GM12873 (cell line): ENCODE results near the gene STRIP2.

Experiments
- TF ChIP-seq, protein P1 (sequence below): IDR thresholded peaks from 2 replicates; pipeline ENCODE4 v1.5.1; 2012; ENCODE audit warnings: low read depth, mild to moderate bottlenecking, moderate library complexity, low read length, control low read depth; ENCODE audit not compliant: insufficient read depth; ENCODE audit errors: missing control alignments

The STRIP2 gene

DNA sequence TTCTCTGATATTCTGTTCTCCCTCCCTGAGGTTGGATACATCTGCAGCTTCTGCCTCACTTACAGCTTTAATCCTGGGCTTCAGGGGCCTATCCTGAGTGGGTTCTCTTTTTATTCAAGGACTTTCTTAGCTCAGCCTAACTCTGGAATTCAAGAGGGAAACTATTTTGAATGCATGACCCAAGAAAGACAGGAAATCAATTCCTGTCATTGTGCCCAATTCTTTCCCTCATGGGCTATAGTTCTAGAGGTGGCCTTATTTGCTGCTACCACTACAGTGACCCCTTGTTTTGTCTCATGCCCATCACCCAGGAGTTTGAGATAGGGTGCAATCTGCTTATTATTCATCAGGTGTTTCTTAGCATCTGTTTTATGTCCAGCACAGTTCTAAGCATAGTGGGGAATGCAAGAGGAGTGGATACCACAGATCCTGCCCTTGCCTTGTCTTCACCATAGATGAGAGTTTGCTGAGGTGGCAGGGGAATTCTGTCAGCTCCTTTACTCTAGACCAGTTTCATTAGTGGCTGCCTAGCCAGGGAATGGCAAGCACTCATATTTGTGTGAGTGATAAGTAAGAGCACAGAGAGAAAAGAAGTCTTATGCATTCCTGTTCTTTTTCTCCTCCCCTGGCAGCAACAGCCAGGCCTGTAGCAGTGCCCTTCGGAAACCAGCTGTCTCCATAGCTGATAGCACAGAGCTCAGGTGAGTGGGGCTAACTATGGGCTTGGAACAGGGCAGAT is 19.4 kb downstream of the STRIP2 start:
- TF ChIP-seq, protein P1, sequence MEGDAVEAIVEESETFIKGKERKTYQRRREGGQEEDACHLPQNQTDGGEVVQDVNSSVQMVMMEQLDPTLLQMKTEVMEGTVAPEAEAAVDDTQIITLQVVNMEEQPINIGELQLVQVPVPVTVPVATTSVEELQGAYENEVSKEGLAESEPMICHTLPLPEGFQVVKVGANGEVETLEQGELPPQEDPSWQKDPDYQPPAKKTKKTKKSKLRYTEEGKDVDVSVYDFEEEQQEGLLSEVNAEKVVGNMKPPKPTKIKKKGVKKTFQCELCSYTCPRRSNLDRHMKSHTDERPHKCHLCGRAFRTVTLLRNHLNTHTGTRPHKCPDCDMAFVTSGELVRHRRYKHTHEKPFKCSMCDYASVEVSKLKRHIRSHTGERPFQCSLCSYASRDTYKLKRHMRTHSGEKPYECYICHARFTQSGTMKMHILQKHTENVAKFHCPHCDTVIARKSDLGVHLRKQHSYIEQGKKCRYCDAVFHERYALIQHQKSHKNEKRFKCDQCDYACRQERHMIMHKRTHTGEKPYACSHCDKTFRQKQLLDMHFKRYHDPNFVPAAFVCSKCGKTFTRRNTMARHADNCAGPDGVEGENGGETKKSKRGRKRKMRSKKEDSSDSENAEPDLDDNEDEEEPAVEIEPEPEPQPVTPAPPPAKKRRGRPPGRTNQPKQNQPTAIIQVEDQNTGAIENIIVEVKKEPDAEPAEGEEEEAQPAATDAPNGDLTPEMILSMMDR, result no peak

DNA sequence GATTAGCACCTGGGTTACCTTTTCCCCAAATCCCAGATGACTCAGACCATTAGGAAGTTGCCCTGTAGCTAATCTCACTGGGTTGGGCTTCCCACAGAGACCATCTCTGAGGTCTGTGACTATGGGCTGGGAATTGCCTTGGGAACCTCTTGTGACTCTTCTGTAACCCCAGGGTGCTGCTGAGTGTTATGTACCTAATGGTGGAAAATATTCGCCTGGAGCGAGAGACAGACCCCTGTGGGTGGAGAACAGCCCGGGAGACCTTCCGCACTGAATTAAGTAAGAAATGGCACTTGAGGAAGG is 20.0 kb downstream of the STRIP2 start:
- TF ChIP-seq, protein P1, result no peak

DNA sequence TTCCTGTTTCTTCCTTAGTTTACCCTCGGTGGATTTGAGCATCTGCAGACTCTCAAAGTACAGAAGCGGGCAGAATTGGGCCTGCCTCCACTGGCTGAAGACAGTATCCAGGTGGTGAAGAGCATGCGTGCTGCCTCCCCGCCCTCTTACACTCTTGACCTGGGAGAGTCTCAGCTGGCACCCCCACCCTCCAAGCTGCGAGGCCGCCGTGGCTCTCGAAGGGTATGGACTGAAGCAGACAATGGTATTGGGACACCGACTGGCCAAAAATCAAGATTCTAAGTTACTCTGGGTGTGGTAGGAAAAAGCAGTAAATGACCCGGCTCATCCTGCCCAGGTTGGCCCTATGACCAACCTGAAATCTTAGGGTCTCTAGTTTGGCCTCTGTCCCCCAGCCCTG is 22.2 kb downstream of the STRIP2 start:
- TF ChIP-seq, protein P1, result no peak

DNA sequence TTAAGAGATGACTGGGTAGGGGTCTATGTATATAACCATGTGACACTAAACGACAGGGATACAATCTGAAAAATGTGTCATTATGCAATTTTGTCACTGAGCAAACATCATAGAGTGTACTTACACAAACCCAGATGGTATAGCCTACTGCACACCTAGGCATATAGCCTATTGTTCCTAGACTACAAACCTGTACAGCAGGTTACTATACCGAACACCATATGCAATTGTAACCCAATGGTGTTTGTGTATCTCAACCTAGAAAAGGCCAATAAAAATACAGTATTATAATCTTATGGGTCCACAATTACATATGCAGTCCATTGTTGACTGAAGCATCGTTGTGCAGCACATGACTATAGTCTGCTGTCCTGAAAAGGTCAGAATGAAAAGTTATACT is 22.9 kb downstream of the STRIP2 start:
- TF ChIP-seq, protein P1, result no peak

DNA sequence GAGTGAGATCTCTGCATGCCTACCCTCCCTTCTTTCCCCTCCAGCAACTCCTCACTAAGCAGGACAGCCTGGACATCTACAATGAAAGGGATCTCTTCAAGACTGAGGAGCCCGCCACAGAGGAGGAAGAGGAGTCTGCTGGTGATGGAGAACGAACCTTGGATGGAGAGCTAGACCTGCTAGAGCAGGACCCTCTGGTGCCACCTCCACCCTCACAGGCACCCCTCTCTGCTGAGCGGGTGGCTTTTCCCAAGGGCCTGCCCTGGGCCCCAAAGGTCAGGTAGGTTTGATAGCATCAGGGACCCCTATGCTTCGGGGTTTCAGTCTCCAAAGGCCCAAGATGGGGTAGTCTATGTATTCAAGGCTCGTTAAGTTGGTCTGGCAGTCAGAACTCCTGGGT is 23.9 kb downstream of the STRIP2 start:
- TF ChIP-seq, protein P1, result no peak

DNA sequence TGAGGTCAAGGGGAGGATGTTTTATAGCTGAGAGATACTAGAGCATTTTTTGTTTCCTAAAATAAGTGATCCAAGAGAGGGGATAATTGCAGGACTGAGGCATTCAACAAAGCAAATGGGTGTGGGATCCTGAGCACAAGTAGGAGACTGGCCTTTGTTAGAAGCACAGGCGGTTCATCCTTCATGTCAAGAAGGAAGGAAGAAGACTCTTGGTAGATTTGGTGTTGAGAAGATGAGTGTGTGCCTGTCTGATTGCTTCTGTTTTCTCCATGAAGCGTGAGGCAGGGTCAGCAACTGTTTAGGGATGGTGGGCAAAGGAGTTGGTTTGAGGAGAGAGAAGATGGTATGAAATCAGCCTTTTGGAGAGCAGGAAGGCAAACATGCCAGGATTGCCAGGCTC is 27.6 kb downstream of the STRIP2 start:
- TF ChIP-seq, protein P1, result no peak

DNA sequence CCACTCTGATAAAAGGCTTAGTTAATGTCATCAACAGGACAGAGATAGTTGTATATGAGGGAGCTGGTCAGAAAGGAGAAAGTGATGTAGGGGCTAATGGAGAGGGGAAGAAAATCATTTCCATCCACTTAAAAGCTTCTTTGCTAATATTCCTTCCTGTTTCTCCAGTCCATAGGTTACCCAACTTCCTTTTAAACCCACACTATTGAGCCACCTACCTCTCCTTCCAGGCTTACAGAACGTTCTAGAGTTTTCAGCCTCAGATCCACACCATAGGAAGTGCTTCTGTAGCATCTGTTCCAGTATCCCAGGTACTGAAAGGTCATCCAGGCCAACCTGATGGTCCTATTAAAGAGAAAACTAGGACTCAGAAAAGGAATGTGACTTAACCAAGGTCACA is 28.2 kb downstream of the STRIP2 start:
- TF ChIP-seq, protein P1, result no peak
